Fibroblast of the aortic adventitia (primary cell): ENCODE results near the gene PARD3B. TPM values are rescaled to one million over a fixed set of nuclear protein-coding genes. Genes with fewer than 3 reads are reported as not detected.

Source experiments
- DNase-seq: peaks from one replicate; pipeline ENCODE4 v3.0.0-alpha.2; 2010; ENCODE audit warnings: low read depth
- H3K4me3 ChIP-seq: 2 replicates; pipeline ENCODE4 v1.5.1; 2011; ENCODE audit warnings: low read depth, mild to moderate bottlenecking, control low read depth, low read length, moderate library complexity
- total RNA-seq: library from RNA; depleted of rRNA; stranded (reverse); fragments of >200 nt; gene quantifications from 2 replicates; pipeline ENCODE4 v1.2.3, GENCODE V29; 2012; ENCODE audit warnings: low replicate concordance
- TF ChIP-seq, protein P1 (sequence below): IDR thresholded peaks from 2 replicates; pipeline ENCODE4 v1.5.1; 2011; ENCODE audit warnings: mild to moderate bottlenecking, low read length, control low read depth, inconsistent platforms; ENCODE audit not compliant: insufficient read depth

The PARD3B gene
- total RNA-seq, 1 donor = 15.9 TPM

DNA sequence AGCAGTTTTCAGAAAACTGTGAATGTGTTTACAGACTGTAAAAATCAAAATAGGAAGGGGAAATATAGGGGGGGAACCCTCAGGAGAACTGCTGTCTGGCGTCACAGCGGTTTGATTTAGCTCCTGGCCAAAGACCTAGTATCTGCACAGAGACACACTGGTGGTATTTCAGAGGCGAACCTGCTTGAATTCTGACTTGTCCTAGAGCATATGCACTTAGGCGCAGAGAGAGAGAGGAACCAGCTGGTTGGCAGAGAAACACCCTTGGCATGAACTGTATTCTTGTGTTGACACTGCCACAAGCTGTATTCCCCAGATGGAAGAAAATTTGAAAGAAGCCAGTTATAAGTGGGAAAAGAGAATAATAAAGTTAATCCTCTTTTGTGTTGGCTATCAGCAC is 630.6 kb downstream of the PARD3B start:
- no peak for DNase-seq
- TF ChIP-seq, protein P1, sequence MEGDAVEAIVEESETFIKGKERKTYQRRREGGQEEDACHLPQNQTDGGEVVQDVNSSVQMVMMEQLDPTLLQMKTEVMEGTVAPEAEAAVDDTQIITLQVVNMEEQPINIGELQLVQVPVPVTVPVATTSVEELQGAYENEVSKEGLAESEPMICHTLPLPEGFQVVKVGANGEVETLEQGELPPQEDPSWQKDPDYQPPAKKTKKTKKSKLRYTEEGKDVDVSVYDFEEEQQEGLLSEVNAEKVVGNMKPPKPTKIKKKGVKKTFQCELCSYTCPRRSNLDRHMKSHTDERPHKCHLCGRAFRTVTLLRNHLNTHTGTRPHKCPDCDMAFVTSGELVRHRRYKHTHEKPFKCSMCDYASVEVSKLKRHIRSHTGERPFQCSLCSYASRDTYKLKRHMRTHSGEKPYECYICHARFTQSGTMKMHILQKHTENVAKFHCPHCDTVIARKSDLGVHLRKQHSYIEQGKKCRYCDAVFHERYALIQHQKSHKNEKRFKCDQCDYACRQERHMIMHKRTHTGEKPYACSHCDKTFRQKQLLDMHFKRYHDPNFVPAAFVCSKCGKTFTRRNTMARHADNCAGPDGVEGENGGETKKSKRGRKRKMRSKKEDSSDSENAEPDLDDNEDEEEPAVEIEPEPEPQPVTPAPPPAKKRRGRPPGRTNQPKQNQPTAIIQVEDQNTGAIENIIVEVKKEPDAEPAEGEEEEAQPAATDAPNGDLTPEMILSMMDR = no peak
- H3K4me3 ChIP-seq = no peak overlapping the region

DNA sequence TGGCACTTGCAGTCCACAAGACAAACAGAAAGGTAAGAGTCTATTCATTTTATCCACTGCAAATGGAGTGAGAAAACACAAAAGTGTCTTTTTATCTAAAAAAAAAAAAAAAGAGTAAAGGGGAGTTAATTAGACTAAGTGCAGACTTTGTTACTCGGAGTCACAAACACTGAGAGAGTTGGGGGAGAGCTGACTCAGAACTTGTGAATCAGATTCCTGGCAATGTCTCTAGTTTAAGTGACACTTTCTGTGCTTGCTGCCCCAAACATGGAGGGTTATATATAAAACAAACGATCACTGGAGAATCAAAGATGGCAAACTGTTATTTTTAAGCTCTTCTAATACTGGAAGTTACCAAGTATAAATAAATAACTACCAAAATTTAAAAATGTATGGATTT is 631.3 kb downstream of the PARD3B start:
- no peak for DNase-seq

DNA sequence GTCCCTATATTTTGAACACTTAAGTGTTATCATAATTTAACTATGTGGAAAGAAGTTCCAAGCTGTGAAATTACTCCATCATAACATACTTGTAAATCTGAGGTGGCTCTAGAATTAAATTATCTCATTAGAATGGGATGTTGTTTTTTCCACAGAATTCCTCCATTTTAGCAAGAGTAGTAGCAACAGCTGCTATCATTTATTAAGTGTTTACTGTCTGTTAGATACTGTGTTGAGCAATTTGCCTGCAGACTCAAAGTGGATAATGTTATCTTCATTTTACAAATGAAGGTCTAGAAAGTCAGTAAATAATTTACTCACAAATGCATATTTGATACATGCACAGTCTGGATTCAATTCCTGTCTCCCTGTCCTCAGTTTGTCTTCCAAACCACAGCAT is 632.3 kb downstream of the PARD3B start:
- no peak overlapping the region for H3K4me3 ChIP-seq
- DNase-seq = no peak
- TF ChIP-seq, protein P1 = no peak

More for the DNA sequence above, 631.3 kb downstream of the PARD3B start:
- no peak overlapping the region for H3K4me3 ChIP-seq
- TF ChIP-seq, protein P1 = no peak

DNA sequence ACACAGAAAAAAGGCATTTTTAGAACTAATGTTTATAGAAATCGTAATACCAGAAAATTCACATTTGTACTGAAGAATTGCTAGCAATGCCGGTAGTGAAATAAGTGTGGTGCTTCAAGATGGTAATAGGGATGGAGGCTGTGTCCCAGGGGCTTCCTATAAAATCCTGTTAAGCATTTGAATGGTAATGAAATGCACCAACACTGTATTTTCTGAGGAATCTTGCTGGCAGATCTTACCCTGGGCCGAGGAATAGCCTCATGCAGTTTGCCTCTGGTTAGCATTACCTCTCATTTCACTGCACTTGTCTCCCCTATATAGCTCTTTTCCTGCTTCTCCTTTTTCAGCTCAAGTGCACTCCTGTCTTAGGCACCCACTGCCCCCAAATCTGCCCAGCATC is 635.5 kb downstream of the PARD3B start:
- no peak for DNase-seq
- H3K4me3 ChIP-seq = no peak overlapping the region
- TF ChIP-seq, protein P1 = no peak

- DNase-seq = peak; percentile 29
- TF ChIP-seq, protein P1 = no peak
- H3K4me3 ChIP-seq = no peak overlapping the region
These were observed 642.5 kb downstream of the PARD3B start for GRCh38 chr2:205187731-205188130.

GRCh38 chr2:205188239-205189138 is 643.2 kb downstream of the PARD3B start:
- DNase-seq = peak; percentile 82
- H3K4me3 ChIP-seq = no peak overlapping the region
- TF ChIP-seq, protein P1 = no peak
